Progenitor cell of endocrine pancreas (in vitro differentiated cells): Measurements from ENCODE around the gene FKBP1C. TPM values are rescaled to one million over a fixed set of nuclear protein-coding genes. Genes with fewer than 3 reads are reported as not detected.
"Not testable (repeated sequence)": the region's sequence is repeated elsewhere in the genome, so short reads cannot be mapped to it uniquely, and the experiment has no call there.

Experiments used
- DNase-seq: peaks from one replicate; pipeline ENCODE4 v3.0.0; 2021; ENCODE audit warnings: low spot score; ENCODE audit not compliant: unreplicated experiment
- H3K27ac Mint-ChIP-seq: 2 replicates; pipeline ENCODE4 v1.8.0; 2021; ENCODE audit warnings: mild to moderate bottlenecking, moderate library complexity, mixed read lengths
- H3K27me3 Mint-ChIP-seq: 2 replicates; pipeline ENCODE4 v1.8.0; 2021; ENCODE audit warnings: mixed read lengths
- H3K36me3 Mint-ChIP-seq: 2 replicates; pipeline ENCODE4 v1.8.0; 2022; ENCODE audit warnings: mixed read lengths; ENCODE audit not compliant: insufficient read depth
- H3K4me1 Mint-ChIP-seq: 2 replicates; pipeline ENCODE4 v1.8.0; 2021; ENCODE audit warnings: low read depth, mixed read lengths
- H3K4me3 Mint-ChIP-seq: 2 replicates; pipeline ENCODE4 v1.8.0; 2021; ENCODE audit warnings: low read depth, mild to moderate bottlenecking, moderate library complexity, mixed read lengths
- H3K9me3 Mint-ChIP-seq: 2 replicates; pipeline ENCODE4 v1.8.0; 2021; ENCODE audit warnings: low read depth, mixed read lengths
- CTCF ChIP-seq: fragments of 200-600 bp; sonication (generic); IDR thresholded peaks from one replicate; pipeline ENCODE4 v1.5.0; 2021; ENCODE audit warnings: antibody characterized with exemption, mild to moderate bottlenecking; ENCODE audit not compliant: unreplicated experiment
- total RNA-seq: library from RNA; stranded (reverse); gene quantifications from 2 replicates; pipeline ENCODE4 v1.2.1, GENCODE V29; 2021

FKBP1C gene
- total RNA-seq, 1 donor from 2014 or later = 0.89 TPM

DNA sequence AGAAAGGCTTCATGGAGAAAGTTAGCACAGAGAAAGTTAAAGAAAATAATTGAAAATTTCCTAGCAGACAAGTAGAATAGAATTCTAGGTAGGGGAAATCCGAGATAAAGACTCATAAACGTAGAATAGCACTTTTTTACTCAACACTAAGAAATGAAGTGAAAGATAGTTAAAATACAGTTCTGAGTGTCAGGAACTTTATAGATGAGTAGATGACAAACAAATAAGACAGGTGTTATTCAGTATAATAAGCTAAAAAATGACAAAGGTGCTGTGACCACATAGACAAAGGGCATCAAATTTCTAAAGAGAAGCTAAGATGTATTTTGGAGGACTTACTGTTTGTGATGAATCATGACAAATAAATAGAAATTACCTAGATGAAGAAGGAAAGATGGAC is 12.9 kb downstream of the FKBP1C start:
- Mint-ChIP-seq H3K9me3 (no peaks in the 10 kb centered on the region), H3K4me1 (no peaks in the 10 kb centered on the region), H3K27ac (no peak overlapping the region), H3K27me3 (no peaks in the 10 kb centered on the region), H3K36me3 (no peaks in the 10 kb centered on the region), H3K4me3 (no peak overlapping the region)
- no peak for DNase-seq
- TF ChIP-seq CTCF = no peak

DNA sequence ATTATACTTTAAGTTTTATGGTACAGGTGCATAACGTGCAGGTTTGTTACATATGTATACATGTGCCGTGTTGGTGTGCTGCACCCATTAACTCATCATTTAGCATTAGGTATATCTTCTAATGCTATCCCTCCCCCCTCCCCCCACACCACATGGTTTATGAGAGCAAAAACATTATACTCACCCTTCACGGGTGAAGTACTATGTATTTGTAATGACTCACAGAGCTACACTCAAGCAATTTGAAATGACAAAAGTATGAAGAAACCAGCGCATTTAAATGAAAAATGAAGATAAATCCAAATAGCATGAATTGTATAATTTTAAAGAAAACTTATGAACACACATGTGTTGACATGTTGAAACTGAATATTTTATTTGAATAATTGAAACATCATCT is 14.7 kb downstream of the FKBP1C start:
- H3K27me3 Mint-ChIP-seq = not testable (repeated sequence)

DNA sequence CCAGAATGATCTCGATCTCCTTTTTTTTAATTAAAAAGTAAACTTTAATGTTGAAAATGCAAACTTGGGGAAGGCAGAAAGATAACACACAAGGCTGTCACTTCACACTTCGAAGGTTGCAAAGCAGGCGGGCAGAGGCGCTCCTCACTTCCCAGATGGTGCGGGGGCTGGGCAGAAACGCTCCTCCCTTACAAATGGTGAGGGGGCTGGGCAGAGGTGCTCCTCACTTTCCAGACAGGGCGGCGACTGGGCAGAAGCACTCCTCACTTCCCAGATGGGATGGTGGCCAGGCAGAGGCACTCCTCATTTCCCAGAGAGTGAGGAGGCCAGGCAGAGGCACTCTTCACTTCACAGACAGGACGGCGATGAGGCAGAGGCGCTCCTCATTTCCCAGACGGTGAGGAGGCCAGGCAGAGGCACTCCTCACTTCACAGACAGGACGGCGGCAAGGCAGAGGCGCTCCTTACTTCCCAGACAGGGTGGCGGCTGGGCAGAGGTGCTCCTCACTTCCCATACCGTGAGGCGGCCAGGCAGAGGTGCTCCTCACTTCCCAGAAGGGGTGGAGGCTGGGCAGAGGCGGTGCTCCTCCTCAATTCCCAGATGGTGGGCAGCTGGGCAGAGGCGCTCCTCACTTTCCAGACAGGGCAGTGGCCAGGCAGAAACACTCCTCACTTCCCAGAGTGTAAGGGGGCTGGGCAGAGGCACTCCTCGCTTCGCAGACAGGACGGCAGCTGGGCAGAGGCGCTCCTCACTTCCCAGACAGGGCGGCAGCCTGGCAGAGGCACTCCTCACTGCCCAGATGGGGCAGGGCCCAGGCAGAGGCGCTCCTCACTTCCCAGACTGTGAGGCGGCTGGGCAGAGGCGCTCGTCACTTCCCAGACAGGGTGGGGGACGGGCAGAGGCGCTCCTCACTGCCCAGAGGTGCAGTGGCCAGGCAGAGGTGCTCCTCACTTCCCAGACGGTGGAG is 16.9 kb downstream of the FKBP1C start:
- DNase-seq, H3K9me3 Mint-ChIP-seq, H3K27me3 Mint-ChIP-seq, H3K36me3 Mint-ChIP-seq, H3K4me3 Mint-ChIP-seq, H3K27ac Mint-ChIP-seq, H3K4me1 Mint-ChIP-seq: not testable (repeated sequence)

More for the DNA sequence above, 14.7 kb downstream of the FKBP1C start:
- not testable (repeated sequence) for H3K4me3 Mint-ChIP-seq, H3K27ac Mint-ChIP-seq, H3K9me3 Mint-ChIP-seq, H3K4me1 Mint-ChIP-seq, DNase-seq, H3K36me3 Mint-ChIP-seq

DNA sequence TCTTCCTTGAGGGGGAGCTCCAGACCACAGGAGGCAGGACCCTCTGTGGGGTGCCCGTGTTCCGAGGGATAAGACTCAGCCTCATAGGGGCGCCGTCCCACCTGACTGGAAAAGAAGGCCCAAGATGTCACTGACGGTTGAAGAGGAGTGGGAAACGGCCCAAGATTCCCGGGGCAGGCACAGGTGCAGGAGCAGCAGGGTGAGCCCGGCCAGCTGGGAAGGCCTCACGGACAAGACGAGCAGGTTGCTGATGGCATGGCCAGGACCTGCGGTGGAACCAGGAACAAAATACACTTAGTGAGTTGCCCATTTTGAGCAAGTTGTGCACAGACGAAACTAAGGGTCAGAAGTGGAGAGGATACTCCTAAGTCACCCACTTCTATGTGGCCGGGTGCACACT is 18.8 kb downstream of the FKBP1C start:
- DNase-seq, H3K36me3 Mint-ChIP-seq, H3K4me3 Mint-ChIP-seq, H3K27me3 Mint-ChIP-seq, H3K27ac Mint-ChIP-seq, H3K4me1 Mint-ChIP-seq: not testable (repeated sequence)
- peaks cover 22% of the 10 kb centered on the region for H3K9me3 Mint-ChIP-seq

DNA sequence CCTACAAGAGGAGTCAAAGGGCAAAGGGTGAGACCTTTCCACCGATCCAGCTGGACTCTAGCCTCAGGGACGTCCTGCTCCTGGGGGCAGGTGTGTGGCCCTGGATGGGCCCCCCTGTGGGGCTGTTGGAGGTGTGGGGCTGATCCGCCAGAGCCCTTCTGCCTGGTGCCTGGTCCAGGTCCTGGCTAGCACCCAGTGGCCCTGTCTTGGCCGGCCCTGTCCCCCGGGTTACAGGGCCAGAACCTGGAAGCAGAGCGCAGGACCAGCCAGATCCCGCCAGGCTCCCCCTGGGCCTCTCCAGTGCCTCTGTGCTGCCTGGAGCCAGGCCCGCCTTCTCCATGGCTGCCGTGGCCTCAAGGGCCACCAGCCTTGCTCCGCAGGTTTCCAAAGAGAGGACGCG is 19.2 kb downstream of the FKBP1C start:
- not testable (repeated sequence) for H3K4me3 Mint-ChIP-seq
- peaks cover 23% of the 10 kb centered on the region for H3K9me3 Mint-ChIP-seq

GRCh38 chr6:63236398-63236817 is 25.1 kb downstream of the FKBP1C start:
- H3K4me1 Mint-ChIP-seq = peaks cover 4% of the 10 kb centered on the region
- TF ChIP-seq CTCF = no peak
- no peak overlapping the region for H3K4me3 Mint-ChIP-seq
- no peaks in the 10 kb centered on the region for H3K27me3 Mint-ChIP-seq
- no peak for DNase-seq
- H3K36me3 Mint-ChIP-seq = no peaks in the 10 kb centered on the region
- peaks cover 23% of the 10 kb centered on the region for H3K9me3 Mint-ChIP-seq
- H3K27ac Mint-ChIP-seq = no peak overlapping the region

More for the DNA sequence above, 19.2 kb downstream of the FKBP1C start:
- H3K4me1 Mint-ChIP-seq, H3K27ac Mint-ChIP-seq, DNase-seq, H3K27me3 Mint-ChIP-seq, H3K36me3 Mint-ChIP-seq: not testable (repeated sequence)

DNA sequence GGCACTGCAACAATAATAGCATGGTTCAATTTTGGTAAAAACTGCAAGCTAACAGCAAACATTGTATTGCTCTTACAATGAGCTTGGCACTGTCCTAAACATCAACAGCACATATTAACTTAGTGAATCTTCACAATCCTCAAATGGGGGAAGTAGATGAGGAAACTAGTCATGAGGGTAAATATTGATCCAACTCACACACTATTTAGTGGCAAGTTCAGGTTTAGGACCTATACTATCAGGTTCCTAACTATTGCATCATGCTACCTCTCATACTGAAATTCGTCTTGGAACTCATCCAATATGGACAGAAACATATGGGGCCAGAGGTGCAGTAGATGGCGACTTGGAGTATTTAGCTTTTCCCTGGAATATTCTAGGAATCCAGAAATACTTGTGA is 34.2 kb downstream of the FKBP1C start:
- H3K27me3 Mint-ChIP-seq = no peaks in the 10 kb centered on the region
- DNase-seq = no peak
- H3K4me3 Mint-ChIP-seq = no peak overlapping the region
- H3K36me3 Mint-ChIP-seq = no peaks in the 10 kb centered on the region
- no peak for TF ChIP-seq CTCF
- H3K9me3 Mint-ChIP-seq = no peaks in the 10 kb centered on the region
- no peaks in the 10 kb centered on the region for H3K4me1 Mint-ChIP-seq
- no peak overlapping the region for H3K27ac Mint-ChIP-seq
